ENCODE measurements around the gene EHF.

The EHF gene

GRCh38 chr11:34674038-34674437 lies 53.1 kb downstream of the EHF start:
- ChIA-PET POLR2A (no interaction called here), CTCF (no interaction called here)
- Histone ChIP-seq H3K4me3 (ENCODE audit: low read depth, low read length) (no peak overlapping the region), H3K4me1 (ENCODE audit: control insufficient read depth, insufficient read depth, low read length) (no peaks in the 10 kb centered on the region), H3K27ac (ENCODE audit: extremely low read depth, low read depth, low read length) (no peak overlapping the region), H3K9me3 (ENCODE audit: control insufficient read depth, insufficient read depth, low read depth, low read length) (no peaks in the 10 kb centered on the region), H3K36me3 (ENCODE audit: control insufficient read depth in 2 of 2, insufficient read depth in 1 of 2, low read length in 2 of 2) (no peaks in the 10 kb centered on the region)
- TF ChIP-seq ZNF658 (tag by site-specific recombination; IDR thresholded peaks at IDR 0.05) (no peak), ZNF121 (tag by site-specific recombination; IDR thresholded peaks at IDR 0.05) (peak; percentile 22; the same call in 1 of the 2 replicates)

- H3K9me3 ChIP-seq (ENCODE audit: control insufficient read depth, insufficient read depth, low read depth, low read length), result no peaks in the 10 kb centered on the region
- no peak for TF ChIP-seq ZNF423 (tag by site-specific recombination; IDR thresholded peaks at IDR 0.05)
- no peak for TF ChIP-seq ZSCAN4 (tag by site-specific recombination; IDR thresholded peaks at IDR 0.05)
- H3K4me3 ChIP-seq (ENCODE audit: low read depth, low read length), result no peak overlapping the region
- no peaks in the 10 kb centered on the region for H3K4me1 ChIP-seq (ENCODE audit: control insufficient read depth, insufficient read depth, low read length)
- no peak overlapping the region for H3K27ac ChIP-seq (ENCODE audit: extremely low read depth, low read depth, low read length)
- CTCF ChIA-PET, result no interaction called here
- POLR2A ChIA-PET, result no interaction called here
- no peaks in the 10 kb centered on the region for H3K36me3 ChIP-seq (ENCODE audit: control insufficient read depth in 2 of 2, insufficient read depth in 1 of 2, low read length in 2 of 2)
Observed at GRCh38 chr11:34676227-34676626, 55.3 kb downstream of the EHF start.

- ChIA-PET CTCF (interaction anchor here (1.2 kb wide), 1 partner anchor 211 kb away, joined by 3 read pairs; no protein-coding TSS in a partner anchor), POLR2A (no interaction called here)
- Histone ChIP-seq H3K4me3 (ENCODE audit: low read depth, low read length) (no peak overlapping the region), H3K9me3 (ENCODE audit: control insufficient read depth, insufficient read depth, low read depth, low read length) (no peaks in the 10 kb centered on the region), H3K27ac (ENCODE audit: extremely low read depth, low read depth, low read length) (no peak overlapping the region), H3K4me1 (ENCODE audit: control insufficient read depth, insufficient read depth, low read length) (no peaks in the 10 kb centered on the region), H3K36me3 (ENCODE audit: control insufficient read depth in 2 of 2, insufficient read depth in 1 of 2, low read length in 2 of 2) (no peaks in the 10 kb centered on the region)
- TF ChIP-seq IKZF3 (tag by site-specific recombination; IDR thresholded peaks at IDR 0.05), result no peak
- no peak for TF ChIP-seq ZNF239 (tag by site-specific recombination; IDR thresholded peaks at IDR 0.05)
- no peak for TF ChIP-seq TCF7L2 (IDR thresholded peaks at IDR 0.05; ENCODE audit: borderline replicate concordance, low read depth, low read length)
- TF ChIP-seq CTCF (tag by site-specific recombination; IDR thresholded peaks at IDR 0.05), result no peak
- no peak for TF ChIP-seq ZNF169 (tag by site-specific recombination; IDR thresholded peaks at IDR 0.05)
- TF ChIP-seq ZNF785 (tag by site-specific recombination; IDR thresholded peaks at IDR 0.05), result no peak
- TF ChIP-seq ZNF639 (tag by site-specific recombination; IDR thresholded peaks at IDR 0.05), result no peak
- TF ChIP-seq GFI1B (tag by site-specific recombination; IDR thresholded peaks at IDR 0.05), result no peak
- TF ChIP-seq PRDM2 (tag by site-specific recombination; IDR thresholded peaks at IDR 0.05; ENCODE audit: borderline replicate concordance), result no peak
- TF ChIP-seq ZNF555 (tag by site-specific recombination; conservative IDR thresholded peaks at IDR 0.05), result no peak
- no peak for TF ChIP-seq ZNF112 (tag by site-specific recombination; IDR thresholded peaks at IDR 0.05)
- TF ChIP-seq PATZ1 (tag by site-specific recombination; IDR thresholded peaks at IDR 0.05), result no peak
- no peak for TF ChIP-seq ZNF280C (tag by site-specific recombination; IDR thresholded peaks at IDR 0.05)
Observed at GRCh38 chr11:34679681-34680080, 58.8 kb downstream of the EHF start.
